DOHH2 (cell line): Measurements from ENCODE around the gene LRMDA.

ENCODE experiments used
- H3F3A ChIP-seq: fragments of 200-600 bp; sonication (generic), shearing (Covaris generic); 2 replicates; pipeline ENCODE4 v1.6.0; 2016; ENCODE audit warnings: antibody characterized with exemption, mild to moderate bottlenecking; ENCODE audit not compliant: control insufficient read depth, insufficient read depth
- H3K27ac ChIP-seq: fragments of 200-600 bp; sonication (generic); 2 replicates; pipeline ENCODE4 v1.5.1; 2014; ENCODE audit warnings: low read depth, mild to moderate bottlenecking, low read length, moderate library complexity
- H3K27me3 ChIP-seq: fragments of 200-600 bp; sonication (generic); 2 replicates; pipeline ENCODE4 v1.6.1; 2014; ENCODE audit warnings: mild to moderate bottlenecking, low read length, mixed read lengths; ENCODE audit not compliant: control insufficient read depth
- H3K36me3 ChIP-seq: fragments of 200-600 bp; sonication (generic); 2 replicates; pipeline ENCODE4 v1.6.1; 2014; ENCODE audit warnings: mild to moderate bottlenecking, low read length, moderate library complexity, mixed read lengths; ENCODE audit not compliant: control insufficient read depth
- H3K4me1 ChIP-seq: fragments of 200-600 bp; sonication (generic); 2 replicates; pipeline ENCODE4 v1.6.1; 2014; ENCODE audit warnings: mild to moderate bottlenecking, low read length, mixed read lengths; ENCODE audit not compliant: control insufficient read depth
- H3K4me2 ChIP-seq: fragments of 200-600 bp; sonication (generic); 2 replicates; pipeline ENCODE4 v1.6.0; 2014; ENCODE audit warnings: mild to moderate bottlenecking, low read length, moderate library complexity
- H3K4me3 ChIP-seq: fragments of 200-600 bp; sonication (generic); 2 replicates; pipeline ENCODE4 v1.5.1; 2014; ENCODE audit warnings: mild to moderate bottlenecking, low read length, mixed read lengths
- H3K79me2 ChIP-seq: fragments of 200-600 bp; sonication (generic); 2 replicates; pipeline ENCODE4 v1.6.1; 2014; ENCODE audit warnings: mild to moderate bottlenecking, low read length, mixed read lengths; ENCODE audit not compliant: control insufficient read depth
- H3K9me2 ChIP-seq: fragments of 200-600 bp; sonication (generic); replicated peaks from 2 replicates; pipeline ENCODE4 v1.6.1; 2014; ENCODE audit warnings: mild to moderate bottlenecking, low read length, mixed read lengths; ENCODE audit not compliant: control insufficient read depth
- H3K9me3 ChIP-seq: fragments of 200-600 bp; sonication (generic); 2 replicates; pipeline ENCODE4 v1.6.1; 2014; ENCODE audit warnings: antibody characterized with exemption, low read length, mixed read lengths; ENCODE audit not compliant: control insufficient read depth, insufficient read depth
- H4K20me1 ChIP-seq: fragments of 200-600 bp; sonication (generic); 2 replicates; pipeline ENCODE4 v1.6.0; 2014; ENCODE audit warnings: low read depth, mild to moderate bottlenecking, antibody characterized with exemption, low read length, moderate library complexity; ENCODE audit not compliant: control insufficient read depth, insufficient read depth
- EZH2phosphoT487 ChIP-seq: fragments of 200-600 bp; sonication (generic); IDR thresholded peaks from 2 replicates; pipeline ENCODE4 v1.6.1; 2017; ENCODE audit warnings: borderline replicate concordance, mild to moderate bottlenecking, antibody characterized with exemption, low read length, moderate library complexity, mixed read lengths
- TF ChIP-seq, protein P1 (sequence below): fragments of 200-600 bp; sonication (generic); IDR thresholded peaks from one replicate; pipeline ENCODE4 v1.5.1; 2014; ENCODE audit warnings: antibody characterized with exemption, mild to moderate bottlenecking, low read depth, low read length; ENCODE audit not compliant: poor library complexity, severe bottlenecking

Gene LRMDA

DNA sequence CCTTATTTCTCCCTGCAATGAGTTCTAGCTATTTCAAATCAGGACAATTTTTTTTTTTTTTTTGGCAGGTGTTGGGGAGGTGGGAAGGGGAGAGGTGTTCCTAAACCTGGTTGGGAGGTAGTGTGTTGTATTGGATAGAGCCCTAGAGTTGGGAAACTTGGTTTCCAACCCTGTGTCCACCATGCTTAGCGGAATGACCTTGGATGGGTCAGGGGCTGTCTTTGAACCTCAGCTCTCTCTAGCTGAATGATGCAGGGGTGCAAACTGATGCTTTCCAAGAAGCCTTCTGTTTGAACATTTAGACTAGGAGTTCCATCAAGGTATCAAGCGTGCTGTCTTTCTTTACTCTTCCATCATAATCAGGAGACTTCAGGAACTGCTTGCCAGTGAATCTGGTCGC lies 332.2 kb downstream of the LRMDA start:
- Histone ChIP-seq H3K36me3 (no peaks in the 10 kb centered on the region), H3K79me2 (no peaks in the 10 kb centered on the region), H3K4me2 (no peak overlapping the region), H3K4me1 (no peaks in the 10 kb centered on the region), H4K20me1 (no peaks in the 10 kb centered on the region), H3K27ac (no peak overlapping the region), H3K9me3 (no peaks in the 10 kb centered on the region), H3K27me3 (0 out of 2 replicates have a peak, but pooled peaks cover 2% of the 10 kb centered on the region), H3K9me2 (no peaks in the 10 kb centered on the region), H3F3A (no peaks in the 10 kb centered on the region), H3K4me3 (no peak overlapping the region)
- no peak for TF ChIP-seq EZH2phosphoT487
- TF ChIP-seq, protein P1, sequence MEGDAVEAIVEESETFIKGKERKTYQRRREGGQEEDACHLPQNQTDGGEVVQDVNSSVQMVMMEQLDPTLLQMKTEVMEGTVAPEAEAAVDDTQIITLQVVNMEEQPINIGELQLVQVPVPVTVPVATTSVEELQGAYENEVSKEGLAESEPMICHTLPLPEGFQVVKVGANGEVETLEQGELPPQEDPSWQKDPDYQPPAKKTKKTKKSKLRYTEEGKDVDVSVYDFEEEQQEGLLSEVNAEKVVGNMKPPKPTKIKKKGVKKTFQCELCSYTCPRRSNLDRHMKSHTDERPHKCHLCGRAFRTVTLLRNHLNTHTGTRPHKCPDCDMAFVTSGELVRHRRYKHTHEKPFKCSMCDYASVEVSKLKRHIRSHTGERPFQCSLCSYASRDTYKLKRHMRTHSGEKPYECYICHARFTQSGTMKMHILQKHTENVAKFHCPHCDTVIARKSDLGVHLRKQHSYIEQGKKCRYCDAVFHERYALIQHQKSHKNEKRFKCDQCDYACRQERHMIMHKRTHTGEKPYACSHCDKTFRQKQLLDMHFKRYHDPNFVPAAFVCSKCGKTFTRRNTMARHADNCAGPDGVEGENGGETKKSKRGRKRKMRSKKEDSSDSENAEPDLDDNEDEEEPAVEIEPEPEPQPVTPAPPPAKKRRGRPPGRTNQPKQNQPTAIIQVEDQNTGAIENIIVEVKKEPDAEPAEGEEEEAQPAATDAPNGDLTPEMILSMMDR, result no peak

DNA sequence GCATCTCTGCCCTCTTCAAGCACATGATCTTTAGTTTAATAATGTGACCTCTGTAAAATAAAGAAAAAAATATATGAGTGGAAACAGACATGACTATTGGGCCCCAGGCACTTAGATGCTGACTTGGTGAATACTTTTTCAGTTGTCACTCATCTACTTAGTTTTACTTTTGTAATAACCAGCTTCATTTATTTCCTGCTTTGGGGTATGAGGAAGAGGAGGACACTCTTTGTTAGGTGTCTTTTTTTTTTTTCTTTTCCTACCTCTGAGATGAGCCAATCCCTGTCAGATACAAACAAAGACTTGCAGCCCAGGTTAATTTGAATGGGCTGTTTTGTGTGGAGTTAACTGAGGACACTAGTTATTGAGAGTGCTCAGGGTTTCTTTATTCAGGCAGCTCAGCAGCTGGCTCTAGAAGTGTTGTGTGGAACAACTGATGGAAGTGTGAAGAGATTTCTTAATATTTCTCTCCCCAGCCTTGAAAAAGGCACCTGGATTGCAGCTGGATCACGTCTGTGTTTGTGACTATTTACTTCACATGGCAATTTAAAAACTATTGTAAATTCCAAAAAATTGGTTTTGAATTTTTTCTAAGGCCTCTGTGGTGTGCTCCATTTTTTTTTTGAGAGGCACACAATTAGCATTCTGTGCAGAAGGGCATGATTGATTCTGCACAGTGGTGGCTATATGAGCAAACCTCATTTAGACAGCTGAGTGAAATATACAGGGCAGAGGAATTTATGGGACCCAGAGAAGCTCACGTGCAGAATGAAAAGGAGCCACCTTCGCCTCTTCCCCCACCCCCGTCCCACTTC lies 333.8 kb downstream of the LRMDA start:
- Histone ChIP-seq H3K36me3 (no peaks in the 10 kb centered on the region), H3K27ac (no peak overlapping the region), H4K20me1 (no peaks in the 10 kb centered on the region), H3K27me3 (0 out of 2 replicates have a peak, but pooled peaks cover under 1% of the 10 kb centered on the region), H3F3A (no peaks in the 10 kb centered on the region), H3K79me2 (no peaks in the 10 kb centered on the region), H3K9me2 (no peaks in the 10 kb centered on the region), H3K4me2 (no peak overlapping the region), H3K4me3 (no peak overlapping the region), H3K9me3 (no peaks in the 10 kb centered on the region), H3K4me1 (no peaks in the 10 kb centered on the region)
- no peak for TF ChIP-seq EZH2phosphoT487
- TF ChIP-seq, protein P1, result no peak

GRCh38 chr10:75765789-75766096 lies 334.3 kb downstream of the LRMDA start:
- Histone ChIP-seq H3F3A (no peaks in the 10 kb centered on the region), H3K4me2 (no peak overlapping the region), H3K36me3 (no peaks in the 10 kb centered on the region), H3K4me3 (no peak overlapping the region), H3K27me3 (no peaks in the 10 kb centered on the region), H3K9me3 (no peaks in the 10 kb centered on the region), H3K79me2 (no peaks in the 10 kb centered on the region), H3K9me2 (no peaks in the 10 kb centered on the region), H4K20me1 (no peaks in the 10 kb centered on the region), H3K27ac (no peak overlapping the region), H3K4me1 (no peaks in the 10 kb centered on the region)
- TF ChIP-seq EZH2phosphoT487, result no peak
- TF ChIP-seq, protein P1, result no peak
